GM21367 (cell line): ENCODE measurements around the gene HAPSTR1.
"Not testable (repeated sequence)": the region's sequence is repeated elsewhere in the genome, so short reads cannot be mapped to it uniquely, and the experiment has no call there.

ENCODE experiments used
- ATAC-seq: cut with Tn5 transposase; IDR thresholded peaks from one replicate; pipeline ENCODE4 v1.9.1; 2021; ENCODE audit not compliant: unreplicated experiment

Gene HAPSTR1

GRCh38 chr16:9070254-9070653 lies 21.2 kb upstream of the HAPSTR1 start:
- ATAC-seq: no peak

- ATAC-seq: no peak
Observed at GRCh38 chr16:9071377-9071776, 20.1 kb upstream of the HAPSTR1 start.

GRCh38 chr16:9072806-9073341 lies 18.6 kb upstream of the HAPSTR1 start:
- ATAC-seq: peak; percentile 63

- ATAC-seq: no peak
Observed at GRCh38 chr16:9075299-9076071, 16.0 kb upstream of the HAPSTR1 start.

- ATAC-seq: no peak
Observed at GRCh38 chr16:9077091-9077809, 14.2 kb upstream of the HAPSTR1 start.

- peak; percentile 67 for ATAC-seq
Observed at GRCh38 chr16:9078467-9079429, 12.7 kb upstream of the HAPSTR1 start.

- ATAC-seq: no peak
Observed at GRCh38 chr16:9079430-9079812, 12.0 kb upstream of the HAPSTR1 start.

- no peak for ATAC-seq
Observed at GRCh38 chr16:9081158-9081557, 10.3 kb upstream of the HAPSTR1 start.

GRCh38 chr16:9081843-9082242 lies 9.6 kb upstream of the HAPSTR1 start:
- ATAC-seq: no peak

- no peak for ATAC-seq
Observed at GRCh38 chr16:9082422-9082821, 9.0 kb upstream of the HAPSTR1 start.

GRCh38 chr16:9087733-9088132 lies 3.7 kb upstream of the HAPSTR1 start:
- ATAC-seq: not testable (repeated sequence)

GRCh38 chr16:9088848-9089247 lies 2.6 kb upstream of the HAPSTR1 start:
- no peak for ATAC-seq

GRCh38 chr16:9089660-9090059 lies 1.8 kb upstream of the HAPSTR1 start:
- ATAC-seq: no peak

GRCh38 chr16:9090101-9090959 lies 1.1 kb upstream of the HAPSTR1 start:
- no peak for ATAC-seq

- ATAC-seq: peak; percentile 3
Observed at GRCh38 chr16:9091867-9092281, 430 bp downstream of the HAPSTR1 start.

- peak; percentile 3 for ATAC-seq
Observed at GRCh38 chr16:9092282-9092977, 986 bp downstream of the HAPSTR1 start.

GRCh38 chr16:9092978-9093344 lies 1.5 kb downstream of the HAPSTR1 start:
- no peak for ATAC-seq

- ATAC-seq: no peak
Observed at GRCh38 chr16:9094011-9094846, 2.8 kb downstream of the HAPSTR1 start.

GRCh38 chr16:9095171-9095570 lies 3.7 kb downstream of the HAPSTR1 start:
- no peak for ATAC-seq
